Activated naive CD8-positive, alpha-beta T cell treated with anti-CD3 and anti-CD28 coated beads, Interleukin-2, amount 50 U/mL, for 24 hours (primary cell): Measurements from ENCODE around the gene SLC11A2.
A peak's percentile ranks its signal among the peaks of the same experiment; 100 is the strongest.

Experiments used
- ATAC-seq: fragments of 150-1000 bp; cut with Tn5 transposase; one replicate; pipeline ENCODE4 v1.10.0; 2021
- DNase-seq: peaks from one replicate; pipeline ENCODE4 v3.0.0; 2021
- H3K27ac Mint-ChIP-seq: one replicate; pipeline ENCODE4 v1.8.0; 2021; ENCODE audit warnings: mild to moderate bottlenecking, mixed read lengths
- H3K27me3 Mint-ChIP-seq: one replicate; pipeline ENCODE4 v1.8.0; 2021; ENCODE audit warnings: mixed read lengths
- H3K36me3 Mint-ChIP-seq: one replicate; pipeline ENCODE4 v1.8.0; 2021; ENCODE audit warnings: low read depth, mixed read lengths
- H3K4me1 Mint-ChIP-seq: one replicate; pipeline ENCODE4 v1.8.0; 2021; ENCODE audit warnings: mixed read lengths
- H3K4me3 Mint-ChIP-seq: one replicate; pipeline ENCODE4 v1.8.0; 2021; ENCODE audit warnings: mild to moderate bottlenecking, moderate library complexity, mixed read lengths
- H3K9me3 Mint-ChIP-seq: one replicate; pipeline ENCODE4 v1.8.0; 2021; ENCODE audit warnings: mixed read lengths

The SLC11A2 gene

DNA sequence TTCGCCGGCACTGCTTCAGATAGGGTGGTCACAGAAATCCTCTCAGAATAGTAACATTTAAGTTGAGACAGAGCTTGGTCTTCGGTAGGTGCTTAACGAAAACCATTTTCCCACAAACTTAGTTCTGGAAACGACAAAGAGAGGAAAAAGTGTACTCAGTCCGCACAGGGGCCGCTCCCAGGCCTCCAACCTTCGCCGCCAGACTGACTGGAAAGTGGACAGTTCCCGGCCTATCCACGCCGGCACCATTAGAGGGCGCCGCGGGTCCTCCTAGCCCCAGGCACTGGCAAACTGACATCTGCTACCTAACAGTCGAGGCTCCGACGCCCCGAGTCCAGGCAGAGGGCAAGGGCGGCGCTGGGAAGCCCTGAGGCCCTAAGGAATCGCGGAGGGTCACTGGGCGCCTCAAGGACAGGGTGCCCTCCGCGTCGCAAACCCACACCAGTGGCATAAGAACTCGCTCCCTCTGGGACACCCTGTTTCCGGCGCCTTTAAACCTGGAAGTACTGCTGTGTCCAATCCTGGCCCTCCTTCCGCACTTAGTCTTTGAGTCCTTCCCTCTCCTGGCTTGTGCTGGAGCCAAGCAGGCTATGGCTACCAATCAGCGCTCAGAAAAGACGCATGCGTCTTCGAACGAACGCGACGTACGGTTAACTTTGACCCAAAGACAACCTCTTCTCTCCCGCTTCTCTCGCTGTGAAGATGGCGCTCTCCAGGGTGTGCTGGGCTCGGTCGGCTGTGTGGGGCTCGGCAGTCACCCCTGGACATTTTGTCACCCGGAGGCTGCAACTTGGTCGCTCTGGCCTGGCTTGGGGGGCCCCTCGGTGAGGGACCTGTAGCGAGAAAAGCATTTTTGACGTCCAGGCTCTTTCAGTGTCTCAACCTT is 21.7 kb upstream of the SLC11A2 start, which contains the start of gene LETMD1:
LETMD1 (plus strand) TSS at position 673 of the 886 bp plus-strand sequence; CDS start at position 703, 30 bp downstream.
- H3K9me3 Mint-ChIP-seq, result no peaks in the 10 kb centered on the region
- H3K36me3 Mint-ChIP-seq, result peaks cover 28% of the 10 kb centered on the region
- H3K4me1 Mint-ChIP-seq, result peaks cover 37% of the 10 kb centered on the region
- peak within 1 kb of the TSS; percentile 100 for H3K4me3 Mint-ChIP-seq
- H3K27ac Mint-ChIP-seq, result peak within 1 kb of the TSS; percentile 98
- peaks cover 2% of the 10 kb centered on the region for H3K27me3 Mint-ChIP-seq
- DNase-seq, result peak; percentile 89
- ATAC-seq, result peak; percentile 99

DNA sequence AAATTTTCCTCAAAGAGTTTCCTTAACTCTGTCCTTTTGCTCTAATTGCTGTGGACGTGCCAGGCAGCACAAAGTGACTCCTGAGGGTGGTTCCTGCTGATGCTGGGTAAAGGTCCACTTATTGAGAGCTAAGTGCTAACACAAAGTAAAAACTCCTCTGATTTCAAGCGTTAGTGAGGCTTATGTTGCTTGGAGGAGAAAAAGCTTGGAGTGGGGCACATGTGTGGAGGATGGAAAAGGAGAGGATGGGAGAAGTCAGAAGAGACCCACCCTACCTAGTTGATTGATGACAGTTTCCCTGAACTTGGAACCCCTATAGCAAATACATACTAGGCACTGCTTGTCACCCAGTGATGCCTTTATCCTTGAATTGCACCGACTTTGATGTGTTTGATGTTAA is 10.1 kb upstream of the SLC11A2 start:
- Mint-ChIP-seq H3K4me1 (peaks cover 2% of the 10 kb centered on the region), H3K27me3 (no peaks in the 10 kb centered on the region), H3K9me3 (no peaks in the 10 kb centered on the region), H3K27ac (no peak overlapping the region), H3K36me3 (no peaks in the 10 kb centered on the region), H3K4me3 (no peak overlapping the region)
- DNase-seq, result no peak
- ATAC-seq, result no peak

DNA sequence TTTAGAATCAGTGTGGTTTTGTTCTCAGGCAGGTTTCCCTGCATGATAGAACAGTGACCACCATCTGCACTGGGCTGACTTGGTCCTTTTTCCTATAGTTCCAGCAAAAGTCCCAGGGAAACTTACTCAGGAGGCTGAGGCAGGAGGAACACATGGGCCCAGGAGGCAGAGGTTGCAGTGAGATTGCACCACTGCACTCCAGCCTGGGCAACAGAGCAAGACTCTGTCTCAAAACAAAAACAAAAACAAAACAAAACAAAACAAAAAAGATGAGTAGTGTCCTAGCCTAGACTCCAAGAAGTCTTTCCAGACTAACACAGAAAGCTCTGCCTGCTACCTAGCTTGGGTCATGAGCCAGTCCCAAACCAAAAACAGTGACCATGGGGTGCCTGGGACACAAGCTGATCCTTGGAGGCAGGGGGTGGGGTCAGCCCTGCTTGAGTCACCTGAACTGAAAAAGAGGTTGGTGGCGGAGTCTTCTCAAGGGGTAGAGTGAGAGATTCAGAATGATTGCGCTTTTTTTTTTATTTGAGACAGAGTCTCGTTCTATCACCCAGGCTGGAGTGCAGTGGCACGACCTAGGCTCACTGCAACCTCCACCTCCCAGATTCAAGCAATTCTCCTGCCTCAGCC is 7.4 kb upstream of the SLC11A2 start:
- Mint-ChIP-seq H3K27me3 (no peaks in the 10 kb centered on the region), H3K36me3 (no peaks in the 10 kb centered on the region), H3K4me1 (peaks cover 2% of the 10 kb centered on the region), H3K4me3 (no peak overlapping the region), H3K27ac (no peak overlapping the region), H3K9me3 (no peaks in the 10 kb centered on the region)
- DNase-seq (no peak), ATAC-seq (no peak)

DNA sequence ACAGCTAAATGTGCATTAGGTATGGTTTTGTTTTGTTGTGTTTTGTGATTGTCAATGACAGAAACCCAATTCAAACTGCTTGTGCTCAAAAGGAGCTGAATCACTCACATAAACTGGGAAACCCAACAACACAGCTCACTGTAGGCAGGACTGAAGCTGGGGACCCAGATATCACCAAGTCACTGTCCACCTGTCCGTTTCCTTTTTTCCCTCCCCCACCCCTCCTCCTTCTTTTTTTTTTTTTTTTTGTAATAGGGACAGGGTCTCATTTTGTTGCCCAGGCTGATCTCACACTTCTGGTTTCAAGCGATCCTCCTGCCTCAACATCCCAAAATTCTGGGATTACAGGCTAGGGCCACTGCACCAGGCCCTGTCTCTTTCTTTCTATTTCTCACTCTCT is 6.9 kb upstream of the SLC11A2 start:
- H3K9me3 Mint-ChIP-seq, result no peaks in the 10 kb centered on the region
- no peaks in the 10 kb centered on the region for H3K36me3 Mint-ChIP-seq
- H3K27me3 Mint-ChIP-seq, result no peaks in the 10 kb centered on the region
- no peak overlapping the region for H3K4me3 Mint-ChIP-seq
- no peak overlapping the region for H3K27ac Mint-ChIP-seq
- peaks cover 2% of the 10 kb centered on the region for H3K4me1 Mint-ChIP-seq
- ATAC-seq, result no peak
- DNase-seq, result no peak

DNA sequence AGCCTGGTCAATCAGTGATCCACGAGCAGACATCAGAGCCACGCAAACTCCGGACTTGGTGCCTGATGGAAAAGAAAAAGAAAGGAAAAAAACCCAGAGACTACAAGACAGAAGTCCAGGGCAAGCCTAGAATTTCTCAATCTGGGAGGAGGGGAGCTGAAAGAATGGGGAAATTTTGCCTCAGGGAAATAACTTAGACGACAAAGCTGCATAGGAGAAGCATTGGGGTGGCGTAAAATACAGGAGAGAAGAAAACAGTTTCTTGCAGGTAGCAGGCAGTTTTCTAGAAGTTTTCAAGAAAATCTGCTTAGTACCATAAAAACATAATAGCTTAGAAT is 2.6 kb upstream of the SLC11A2 start:
- no peak for ATAC-seq
- H3K27ac Mint-ChIP-seq, result no peak overlapping the region

DNA sequence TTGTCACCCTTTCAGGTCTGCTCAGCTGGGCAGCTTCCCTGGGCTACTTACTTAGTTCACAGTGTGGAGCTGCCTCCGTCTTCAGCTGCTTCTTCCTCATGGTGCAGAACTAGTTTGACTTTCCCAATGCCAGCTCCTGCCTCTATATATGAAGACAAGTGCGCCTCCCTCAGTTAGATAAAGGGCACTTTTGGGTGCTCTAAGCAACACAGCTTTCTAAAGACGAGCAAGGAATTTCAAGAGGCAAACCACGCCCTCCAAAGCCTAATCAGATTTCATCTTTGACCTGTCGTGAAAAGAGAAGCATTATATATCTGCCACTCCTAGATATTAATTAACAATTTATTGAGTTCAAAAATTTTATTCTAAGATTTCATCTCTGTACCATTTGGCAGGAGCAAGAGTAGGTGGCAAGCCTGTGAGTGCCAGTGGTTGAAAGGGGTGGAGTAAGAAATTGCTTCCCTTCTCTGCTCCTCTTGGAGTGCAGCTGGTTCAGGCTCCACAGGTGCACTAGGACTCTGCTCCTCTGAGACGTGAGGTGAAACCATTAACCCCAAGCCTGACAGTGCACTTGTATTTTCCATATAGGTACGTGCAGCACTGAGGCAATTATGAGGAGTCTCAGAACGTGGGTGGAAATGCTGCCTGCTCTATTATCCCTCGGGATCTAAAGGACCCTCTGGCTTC is 2.1 kb upstream of the SLC11A2 start:
- peaks cover 2% of the 10 kb centered on the region for H3K36me3 Mint-ChIP-seq
- no peaks in the 10 kb centered on the region for H3K27me3 Mint-ChIP-seq
- H3K4me1 Mint-ChIP-seq, result peaks cover 39% of the 10 kb centered on the region
- DNase-seq, result no peak
- H3K9me3 Mint-ChIP-seq, result no peaks in the 10 kb centered on the region
- H3K27ac Mint-ChIP-seq, result no peak overlapping the region
- no peak for ATAC-seq
- H3K4me3 Mint-ChIP-seq, result peak overlapping the region; percentile 86

More for the DNA sequence above, 2.6 kb upstream of the SLC11A2 start:
- no peaks in the 10 kb centered on the region for H3K36me3 Mint-ChIP-seq
- no peaks in the 10 kb centered on the region for H3K27me3 Mint-ChIP-seq
- DNase-seq, result no peak
- H3K4me1 Mint-ChIP-seq, result peaks cover 34% of the 10 kb centered on the region
- no peak overlapping the region for H3K4me3 Mint-ChIP-seq
- H3K9me3 Mint-ChIP-seq, result no peaks in the 10 kb centered on the region

DNA sequence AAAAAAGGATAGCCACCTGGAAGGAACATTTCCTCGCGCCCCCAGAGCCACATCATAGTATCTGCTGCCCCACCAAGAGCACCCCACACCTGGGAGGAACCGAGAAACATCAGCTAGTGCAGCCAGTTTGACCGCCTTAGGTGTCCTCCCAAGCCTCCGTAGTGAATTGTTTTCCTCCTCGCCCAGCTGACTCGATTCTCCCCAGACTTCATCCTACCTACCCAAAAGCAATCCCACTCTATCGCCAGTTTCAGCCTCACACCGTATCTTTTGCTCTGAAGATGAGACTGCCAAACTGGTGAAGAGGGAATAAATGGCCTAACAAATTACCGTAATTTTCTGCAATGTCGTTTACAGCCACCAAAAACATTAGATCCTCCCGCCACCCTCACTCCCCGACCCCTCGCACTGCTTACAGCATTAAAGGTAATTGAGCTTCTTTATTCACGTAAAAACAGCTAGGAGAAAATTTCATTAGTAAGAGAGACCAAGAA is 1.2 kb upstream of the SLC11A2 start:
- Mint-ChIP-seq H3K4me1 (peaks cover 44% of the 10 kb centered on the region), H3K4me3 (peak overlapping the region; percentile 86), H3K27me3 (no peaks in the 10 kb centered on the region), H3K9me3 (no peaks in the 10 kb centered on the region), H3K36me3 (peaks cover 2% of the 10 kb centered on the region), H3K27ac (peak overlapping the region; percentile 93)
- no peak for ATAC-seq
- DNase-seq, result no peak

DNA sequence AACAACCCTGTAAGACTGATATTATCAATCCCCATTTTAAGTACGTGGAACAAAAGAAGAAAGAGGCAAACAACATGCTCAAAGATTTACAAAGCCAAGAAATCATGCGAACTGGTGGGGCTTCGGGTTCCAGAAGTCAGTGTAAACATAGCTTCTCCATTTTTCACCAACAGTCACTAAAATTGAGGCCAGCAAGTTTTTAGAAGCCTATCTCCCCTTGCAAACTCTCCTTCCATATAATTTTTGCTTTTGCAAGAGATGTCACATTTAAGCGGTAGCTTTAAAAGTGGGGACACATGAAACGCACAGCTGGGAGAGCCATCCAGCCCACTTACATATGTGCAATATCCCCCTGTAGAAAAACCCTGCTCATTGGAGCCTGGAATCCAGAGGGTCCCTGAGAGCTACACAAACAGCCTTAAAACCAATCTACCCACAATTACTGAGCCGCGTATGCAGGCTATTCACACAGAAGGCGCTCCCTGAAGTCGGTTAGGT is 797 bp downstream of the SLC11A2 start:
- Mint-ChIP-seq H3K27ac (peak overlapping the region; percentile 93), H3K27me3 (no peaks in the 10 kb centered on the region), H3K4me3 (peak overlapping the region; percentile 86), H3K36me3 (peaks cover 2% of the 10 kb centered on the region), H3K4me1 (peaks cover 63% of the 10 kb centered on the region), H3K9me3 (no peaks in the 10 kb centered on the region)
- ATAC-seq (no peak), DNase-seq (peak; percentile 33)

DNA sequence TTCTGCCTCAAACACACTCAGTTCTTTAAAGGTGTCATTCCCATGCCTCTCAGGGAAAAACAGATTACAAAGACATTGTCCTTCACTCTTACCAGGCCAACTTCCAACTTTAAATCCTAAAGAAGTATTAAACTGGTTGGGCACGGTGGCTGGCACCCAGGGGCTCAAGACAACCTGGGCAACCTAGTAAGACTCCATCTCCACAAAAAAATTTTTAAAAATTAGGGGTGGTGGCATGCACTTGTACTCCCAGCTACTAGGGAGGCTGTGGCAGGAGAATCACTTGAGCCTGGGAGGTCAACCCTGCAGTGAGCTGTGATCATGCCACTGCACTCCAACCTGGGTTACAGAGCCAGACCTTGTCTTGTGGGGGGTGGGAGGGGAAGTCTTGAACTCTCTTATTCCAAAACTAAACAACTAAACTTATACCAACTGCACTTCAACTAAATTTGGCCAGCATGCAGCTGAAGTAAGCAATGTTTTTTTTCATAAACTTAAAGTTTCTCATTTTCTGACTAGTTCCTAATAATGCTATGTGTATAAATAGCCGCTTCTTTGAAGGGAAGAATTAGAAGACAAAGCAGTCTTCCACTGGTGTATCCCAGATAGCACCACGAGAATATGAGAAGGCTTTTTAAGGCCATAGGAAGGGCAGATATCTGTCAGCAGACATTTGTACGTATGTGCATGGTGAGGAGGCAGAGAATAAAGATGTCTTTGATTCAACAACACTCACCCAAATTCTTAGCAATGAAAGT is 2.4 kb downstream of the SLC11A2 start:
- H3K36me3 Mint-ChIP-seq, result peaks cover 2% of the 10 kb centered on the region
- H3K9me3 Mint-ChIP-seq, result no peaks in the 10 kb centered on the region
- H3K4me1 Mint-ChIP-seq, result peaks cover 71% of the 10 kb centered on the region
- DNase-seq, result no peak
- peak overlapping the region; percentile 86 for H3K4me3 Mint-ChIP-seq
- H3K27me3 Mint-ChIP-seq, result no peaks in the 10 kb centered on the region
- peak overlapping the region; percentile 93 for H3K27ac Mint-ChIP-seq
- no peak for ATAC-seq

DNA sequence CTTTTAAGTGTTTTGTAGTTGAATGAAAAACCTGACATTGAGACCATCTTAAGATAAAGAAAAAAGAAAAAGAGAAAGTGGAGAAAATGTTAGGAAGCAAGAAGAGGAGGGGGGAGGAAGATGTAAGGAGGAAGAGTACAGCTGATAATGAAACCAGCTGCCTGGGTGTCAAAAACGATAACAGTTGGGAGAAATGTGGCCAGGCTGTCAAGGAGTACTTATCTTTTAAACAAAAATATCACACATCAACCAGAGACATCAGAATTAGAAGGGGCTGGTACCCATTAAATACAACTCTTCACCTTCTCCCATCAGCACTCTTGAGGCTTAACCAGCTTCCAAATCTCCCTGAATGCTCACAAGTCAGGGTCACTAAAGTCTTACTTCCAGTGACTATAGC is 4.5 kb downstream of the SLC11A2 start:
- H3K4me1 Mint-ChIP-seq, result peaks cover 62% of the 10 kb centered on the region
- peak overlapping the region; percentile 63 for H3K27ac Mint-ChIP-seq
- H3K9me3 Mint-ChIP-seq, result no peaks in the 10 kb centered on the region
- H3K36me3 Mint-ChIP-seq, result peaks cover 2% of the 10 kb centered on the region
- H3K4me3 Mint-ChIP-seq, result peak overlapping the region; percentile 5
- ATAC-seq (no peak), DNase-seq (no peak)
- H3K27me3 Mint-ChIP-seq, result no peaks in the 10 kb centered on the region

DNA sequence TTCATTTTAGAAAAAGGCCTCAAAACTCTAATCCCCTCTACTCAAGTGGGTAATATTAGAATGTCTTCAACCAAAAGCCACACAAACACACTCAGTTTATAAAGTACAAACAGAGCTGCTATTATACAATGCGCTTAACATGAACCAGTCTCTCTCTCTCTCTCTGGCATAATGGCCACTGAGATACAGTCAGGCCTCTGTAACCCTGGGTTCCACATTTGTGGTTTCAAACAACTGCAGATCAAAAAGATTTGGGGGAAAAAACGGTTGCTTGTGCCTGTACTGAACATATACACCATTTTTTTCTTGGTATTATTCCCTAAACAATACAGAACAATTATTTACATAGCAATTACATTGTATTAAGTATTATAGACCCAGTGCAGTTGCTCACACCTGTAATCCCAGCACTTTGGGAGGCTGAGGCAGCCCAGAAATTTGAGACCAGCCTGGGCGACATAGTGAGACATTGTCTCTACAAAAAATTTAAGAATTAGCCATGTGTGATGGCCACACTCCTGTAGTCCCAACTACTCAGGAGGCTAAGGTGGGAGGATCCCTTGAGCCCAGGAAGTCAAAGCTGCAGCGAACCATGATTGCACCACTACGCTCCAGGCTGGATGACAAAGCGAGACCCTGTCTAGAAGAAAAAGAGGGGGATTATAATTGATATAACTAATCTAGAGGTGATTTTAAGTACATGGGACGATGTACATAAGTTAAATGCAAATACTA is 5.6 kb downstream of the SLC11A2 start:
- H3K4me3 Mint-ChIP-seq, result no peak overlapping the region
- peaks cover 56% of the 10 kb centered on the region for H3K4me1 Mint-ChIP-seq
- no peaks in the 10 kb centered on the region for H3K9me3 Mint-ChIP-seq
- H3K27ac Mint-ChIP-seq, result peak overlapping the region; percentile 56
- no peak for ATAC-seq
- no peak for DNase-seq
- H3K27me3 Mint-ChIP-seq, result no peaks in the 10 kb centered on the region
- H3K36me3 Mint-ChIP-seq, result peaks cover 2% of the 10 kb centered on the region

DNA sequence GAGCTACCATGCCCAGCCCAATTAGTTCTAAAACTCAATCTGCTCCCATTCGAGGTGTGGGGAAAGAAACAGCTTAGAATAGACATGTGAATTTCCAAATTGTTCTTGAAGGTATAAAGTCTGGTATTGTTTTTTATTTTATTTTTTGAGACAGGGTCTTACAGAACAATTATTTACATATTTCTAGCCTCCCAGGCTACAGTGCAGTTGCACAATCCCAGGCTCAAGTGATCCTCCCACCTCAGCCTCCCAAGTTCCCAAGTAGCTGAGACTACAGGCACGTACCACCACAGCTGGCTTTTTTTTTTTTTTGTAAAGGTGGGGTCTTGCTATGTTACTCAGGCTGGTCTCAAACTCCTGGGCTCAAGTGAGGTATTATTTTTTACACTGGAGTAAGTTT is 6.3 kb downstream of the SLC11A2 start:
- H3K27ac Mint-ChIP-seq, result no peak overlapping the region
- peaks cover 2% of the 10 kb centered on the region for H3K36me3 Mint-ChIP-seq
- H3K4me1 Mint-ChIP-seq, result peaks cover 52% of the 10 kb centered on the region
- DNase-seq, result no peak
- H3K27me3 Mint-ChIP-seq, result no peaks in the 10 kb centered on the region
- no peak overlapping the region for H3K4me3 Mint-ChIP-seq
- ATAC-seq, result no peak
- H3K9me3 Mint-ChIP-seq, result no peaks in the 10 kb centered on the region

DNA sequence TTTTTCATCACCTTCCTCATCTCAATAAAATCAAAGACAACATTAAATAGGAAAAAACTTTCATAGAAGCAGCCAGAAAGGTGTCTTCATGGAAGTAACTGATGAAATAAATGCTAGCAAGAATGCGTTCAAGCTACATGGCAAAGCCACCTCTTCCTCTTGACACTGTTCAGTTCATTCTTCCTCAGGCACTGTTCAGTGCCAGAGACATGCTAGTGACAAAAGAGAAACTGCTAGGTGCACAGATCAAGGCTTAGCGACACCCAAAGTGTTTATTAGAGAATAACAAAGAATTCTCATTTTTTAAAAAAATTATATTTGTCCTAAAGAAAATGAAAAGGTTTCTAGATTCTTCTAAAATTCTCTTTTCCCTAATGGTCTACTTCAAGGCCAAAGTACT is 7.2 kb downstream of the SLC11A2 start:
- H3K27ac Mint-ChIP-seq, result no peak overlapping the region
- H3K27me3 Mint-ChIP-seq, result no peaks in the 10 kb centered on the region
- peaks cover 44% of the 10 kb centered on the region for H3K4me1 Mint-ChIP-seq
- H3K4me3 Mint-ChIP-seq, result no peak overlapping the region
- no peaks in the 10 kb centered on the region for H3K9me3 Mint-ChIP-seq
- DNase-seq (no peak), ATAC-seq (no peak)
- peaks cover 2% of the 10 kb centered on the region for H3K36me3 Mint-ChIP-seq
